Putamen (tissue), 1 donor: ENCODE data around the gene SORL1.
A peak's percentile ranks its signal among the peaks of the same experiment; 100 is the strongest.

ENCODE experiments used
- DNase-seq: peaks from one replicate; pipeline ENCODE4 v3.0.0-alpha.2; 2016; ENCODE audit warnings: low spot score

The SORL1 gene

DNA sequence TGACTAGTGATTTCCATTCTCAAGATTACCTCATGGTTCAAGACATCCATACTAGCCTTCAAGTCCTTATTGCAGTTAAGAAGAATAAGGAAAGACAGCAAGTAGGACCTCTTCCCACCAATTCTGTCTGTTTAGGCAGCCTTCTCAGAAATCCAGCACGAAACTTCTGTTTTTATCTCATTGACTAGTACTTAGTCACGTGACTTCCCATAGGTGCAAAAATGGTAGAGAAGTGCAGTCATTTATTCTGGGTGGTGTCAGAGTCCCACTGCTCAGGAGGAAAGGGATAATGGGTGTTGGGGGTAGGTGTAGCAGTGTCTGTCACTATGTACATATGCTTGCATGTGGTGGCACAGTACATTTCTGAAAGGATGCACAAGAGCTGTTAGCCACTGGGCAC lies 58.3 kb downstream of the SORL1 start:
- DNase-seq: no peak

DNA sequence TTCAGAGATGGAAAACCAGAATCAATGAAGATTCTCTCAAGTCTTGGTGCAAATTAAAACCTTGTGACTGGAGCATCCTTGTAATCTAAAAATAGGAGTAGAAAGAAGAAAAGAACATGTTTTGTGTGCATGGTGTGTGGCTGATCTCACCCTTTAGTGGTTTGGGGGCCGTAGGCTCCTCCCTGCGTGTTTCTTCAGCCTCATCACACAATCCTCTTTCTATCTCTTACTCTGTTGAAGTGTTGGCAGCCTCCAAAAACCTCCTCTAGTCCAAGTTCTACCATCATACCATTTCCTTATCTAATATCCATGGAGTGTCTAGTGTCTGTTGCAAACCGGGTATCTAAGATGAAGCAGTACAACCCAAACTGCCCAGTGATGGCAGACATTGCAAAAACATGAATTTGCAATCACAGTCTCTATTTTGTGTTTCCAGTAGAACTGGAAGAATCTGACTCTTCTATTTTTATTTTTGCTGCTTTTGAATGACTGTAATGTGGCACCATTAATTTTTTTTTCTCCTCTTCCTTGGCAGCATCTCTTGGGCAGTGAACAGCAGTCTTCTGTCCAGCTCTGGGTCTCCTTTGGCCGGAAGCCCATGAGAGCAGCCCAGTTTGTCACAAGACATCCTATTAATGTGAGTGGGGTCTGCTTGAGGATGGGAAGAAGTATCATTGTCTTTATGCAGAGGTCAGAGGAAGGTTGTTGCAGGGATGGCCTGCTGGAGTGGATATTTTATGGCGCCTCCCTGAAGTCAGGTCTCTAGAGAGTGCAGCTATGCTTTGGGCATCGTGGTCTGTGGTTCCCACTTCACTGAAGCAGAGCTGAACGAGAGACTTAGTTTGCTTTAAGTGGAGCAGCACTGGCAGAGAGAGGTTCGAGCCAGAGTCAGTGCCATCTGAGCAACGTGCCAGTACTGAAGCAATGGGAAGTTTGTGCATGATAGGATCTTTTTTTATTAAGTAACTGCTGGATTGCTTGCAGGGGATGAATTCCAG lies 60.7 kb downstream of the SORL1 start:
- DNase-seq: peak; percentile 14

DNA sequence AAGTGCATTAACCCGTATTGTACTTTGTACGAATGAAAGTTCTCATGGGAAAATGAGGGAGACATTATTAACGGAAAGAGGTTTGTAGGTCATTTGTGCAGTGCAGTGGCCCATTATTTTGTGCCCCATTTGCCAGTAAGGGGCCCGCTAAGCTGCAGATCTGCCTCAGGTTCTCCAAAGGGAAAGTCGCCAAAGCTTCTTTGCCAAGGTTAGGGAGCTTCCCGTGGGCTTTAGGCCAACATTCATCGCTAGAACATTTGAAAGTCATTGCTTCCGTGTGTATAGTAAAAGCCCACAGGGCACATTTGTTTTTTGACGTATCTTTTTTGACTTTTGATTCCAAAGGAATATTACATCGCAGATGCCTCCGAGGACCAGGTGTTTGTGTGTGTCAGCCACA lies 61.7 kb downstream of the SORL1 start:
- no peak for DNase-seq

DNA sequence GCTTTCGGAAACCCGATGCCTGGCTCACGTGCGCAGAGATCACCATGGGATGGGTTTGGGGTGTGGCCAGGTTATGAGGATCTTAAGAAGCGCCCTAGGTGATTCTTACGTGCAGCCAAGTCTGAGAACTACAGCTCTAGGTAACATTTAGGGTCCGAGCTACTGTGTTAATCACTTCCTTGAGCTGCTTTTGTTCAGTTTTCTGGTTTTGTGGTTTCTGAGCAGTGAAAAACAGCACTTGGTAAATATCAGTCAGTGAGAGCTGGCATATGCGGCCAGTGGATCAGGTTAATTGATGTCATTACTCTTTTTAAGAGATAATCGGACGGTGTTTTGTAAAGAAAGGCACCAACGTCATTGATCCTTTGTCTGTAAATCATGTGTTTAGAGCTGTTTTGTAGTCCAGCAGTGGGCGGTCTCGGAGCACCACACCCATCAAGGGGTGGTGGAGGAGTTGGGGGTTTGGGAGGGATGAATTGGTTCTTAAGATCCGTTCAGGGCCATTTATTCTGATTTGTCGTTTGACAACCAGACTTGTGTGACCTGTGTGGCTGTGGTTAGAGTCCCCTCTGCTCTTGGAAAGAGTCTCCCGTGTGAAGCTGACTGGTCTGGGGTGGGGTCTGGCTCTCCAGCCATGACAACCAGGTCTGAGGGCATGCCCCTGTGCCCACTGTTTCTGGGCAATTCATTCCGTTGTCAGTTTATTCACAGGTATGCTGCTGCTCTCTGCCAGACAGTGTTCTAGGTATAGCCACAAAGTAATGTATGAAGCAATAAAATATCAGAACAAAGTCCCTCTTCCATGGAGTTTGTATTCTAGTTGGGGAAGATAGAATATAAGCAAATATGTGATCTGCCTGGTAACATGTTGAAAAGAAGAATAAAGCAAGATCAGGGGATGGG lies 62.6 kb downstream of the SORL1 start:
- no peak for DNase-seq

DNA sequence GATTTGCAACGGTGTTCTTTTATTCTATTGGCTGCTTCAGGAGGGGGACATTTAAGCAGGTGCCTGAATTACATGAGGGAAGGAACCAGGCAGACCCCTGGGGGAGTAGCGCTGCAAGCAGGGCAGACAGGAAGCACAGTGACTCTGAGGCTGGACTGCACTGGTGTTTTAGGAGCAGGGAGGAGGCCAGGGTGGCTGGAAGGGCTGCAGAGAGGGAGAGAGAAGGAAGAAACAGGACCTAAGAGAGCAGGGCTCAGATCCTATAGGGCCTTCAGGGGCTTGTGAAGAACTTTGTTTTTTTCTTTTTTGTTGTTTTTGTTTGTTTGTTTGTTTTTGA lies 63.2 kb downstream of the SORL1 start:
- DNase-seq: no peak

DNA sequence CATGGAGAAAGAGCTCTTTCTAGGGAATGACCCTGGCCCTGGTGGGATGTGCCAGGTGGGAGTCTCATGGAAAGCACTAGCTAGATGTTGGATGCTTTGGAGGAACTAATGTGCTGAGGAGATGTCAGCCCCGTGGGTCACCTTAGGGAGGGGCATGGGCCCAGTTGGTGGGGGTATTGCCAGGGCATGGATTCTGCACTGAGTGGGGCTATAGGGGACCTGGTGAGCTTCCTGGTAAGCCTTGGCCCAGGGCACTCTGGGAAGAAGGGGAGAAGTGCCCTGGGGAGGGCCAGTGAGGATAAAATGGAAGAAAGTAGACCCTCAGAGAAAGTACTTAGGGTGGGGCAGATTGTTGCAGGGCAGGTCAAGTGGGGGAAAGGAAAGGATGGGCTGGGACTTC lies 65.9 kb downstream of the SORL1 start:
- no peak for DNase-seq

DNA sequence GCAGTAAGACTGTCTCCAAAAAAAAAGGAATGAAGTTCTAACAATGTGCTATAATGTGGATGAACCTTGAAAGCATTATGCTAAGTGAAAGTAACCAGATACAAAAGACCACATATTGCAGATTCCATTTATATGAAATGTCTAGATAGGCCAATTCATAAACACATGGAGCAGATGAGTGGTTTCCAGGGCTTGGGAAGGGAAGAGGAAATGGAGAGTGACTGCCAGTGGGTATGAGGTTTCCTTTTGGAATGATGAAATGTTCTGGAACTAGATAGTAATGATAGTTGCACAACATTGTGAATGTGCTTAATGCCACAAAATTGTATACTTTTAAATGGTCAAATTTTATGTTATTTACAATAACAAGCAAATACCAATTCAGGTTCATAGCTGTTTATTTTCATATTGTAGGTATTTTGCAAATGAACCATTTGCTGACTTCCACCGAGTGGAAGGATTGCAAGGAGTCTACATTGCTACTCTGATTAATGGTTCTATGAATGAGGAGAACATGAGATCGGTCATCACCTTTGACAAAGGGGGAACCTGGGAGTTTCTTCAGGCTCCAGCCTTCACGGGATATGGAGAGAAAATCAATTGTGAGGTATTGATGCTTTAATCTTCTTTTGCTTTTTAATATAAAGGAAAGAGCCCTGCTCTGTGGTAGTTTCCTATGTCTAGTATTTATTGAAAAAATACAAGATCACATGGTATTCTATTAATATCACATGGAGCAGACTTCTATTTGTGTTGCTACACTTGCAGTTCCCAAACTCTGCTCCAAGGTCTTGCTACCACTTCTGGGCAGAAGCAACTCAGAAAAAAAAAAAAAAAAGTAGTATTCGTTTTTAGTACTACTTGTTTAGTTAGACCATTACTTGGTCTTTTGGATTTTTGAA lies 68.4 kb downstream of the SORL1 start:
- DNase-seq: no peak

DNA sequence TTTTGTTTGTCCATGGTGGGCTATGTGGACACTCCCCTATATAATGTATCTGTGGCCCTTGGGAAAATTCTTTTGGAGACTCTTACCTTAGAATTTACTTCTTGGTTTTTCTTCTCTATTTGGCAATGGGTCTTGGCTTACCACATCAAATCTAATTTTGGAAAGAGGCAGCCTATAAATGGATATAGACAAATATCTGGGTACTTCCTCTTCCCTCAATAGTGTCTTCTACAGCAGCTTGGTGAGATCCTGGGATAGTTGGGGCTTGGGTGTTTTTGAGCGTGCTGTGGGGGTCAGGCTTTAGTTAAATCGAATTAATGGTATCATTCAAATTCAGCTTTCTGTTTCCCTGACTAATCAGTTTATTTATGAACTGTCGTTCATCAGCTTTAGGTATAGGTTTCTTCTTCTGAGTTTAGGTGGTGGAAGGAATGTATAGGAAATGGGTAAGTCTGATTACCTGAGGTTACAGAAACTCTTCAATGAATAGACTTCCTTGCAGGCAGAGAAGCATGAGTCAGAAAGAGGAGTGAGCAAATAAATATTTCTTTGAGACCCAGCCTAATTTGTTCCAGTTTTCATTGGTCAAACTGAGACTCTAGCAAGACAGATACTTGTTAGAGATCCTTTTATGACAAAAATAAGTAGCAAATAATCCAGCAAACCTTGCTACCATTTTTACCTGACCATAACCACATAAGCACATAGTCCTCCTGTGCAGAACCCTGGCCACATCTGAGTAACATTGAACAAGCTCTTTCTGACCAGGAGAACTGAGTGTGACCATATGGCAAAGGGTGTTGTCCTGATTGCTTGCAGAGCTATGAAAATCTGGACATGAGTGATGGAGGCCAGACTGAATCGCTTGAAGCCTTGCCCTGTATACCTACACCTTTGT lies 69.3 kb downstream of the SORL1 start:
- DNase-seq: peak; percentile 10

DNA sequence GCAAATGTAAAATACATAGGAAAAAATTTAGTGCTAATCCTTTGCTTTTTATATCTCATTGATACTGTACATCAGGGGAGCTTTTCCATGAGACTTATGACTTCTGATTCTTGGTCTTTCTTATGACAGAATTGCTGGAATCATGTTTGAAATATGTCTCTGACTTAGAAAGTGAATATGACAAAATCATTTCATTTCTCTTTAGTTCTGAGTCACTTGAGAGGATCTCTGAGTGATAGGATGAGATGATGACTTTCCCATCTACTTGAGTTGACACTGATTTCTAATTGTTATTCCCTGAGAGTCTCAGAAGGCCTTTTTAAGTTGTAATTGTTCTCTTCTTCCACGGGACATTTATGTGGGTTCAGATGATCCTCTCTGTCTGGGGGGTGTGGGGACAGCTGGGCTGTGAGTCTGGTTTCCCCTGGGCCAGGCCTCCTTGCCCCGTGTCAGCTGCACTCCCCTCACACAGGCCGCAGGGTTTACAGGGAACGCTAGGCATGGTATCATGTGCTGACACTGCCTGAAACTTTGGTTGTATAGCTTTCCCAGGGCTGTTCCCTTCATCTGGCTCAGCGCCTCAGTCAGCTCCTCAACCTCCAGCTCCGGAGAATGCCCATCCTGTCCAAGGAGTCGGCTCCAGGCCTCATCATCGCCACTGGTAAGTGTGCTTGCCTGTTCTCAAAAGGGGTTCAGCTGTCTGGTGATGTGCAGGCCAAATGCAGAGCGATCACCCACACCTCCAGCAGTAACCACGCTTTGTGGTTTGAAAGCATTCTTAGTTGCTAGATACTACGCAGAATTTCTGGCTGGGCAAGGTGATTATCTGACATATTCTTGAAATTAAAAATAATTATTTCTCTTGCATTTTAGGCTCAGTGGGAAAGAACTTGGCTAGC lies 70.2 kb downstream of the SORL1 start:
- DNase-seq: no peak

DNA sequence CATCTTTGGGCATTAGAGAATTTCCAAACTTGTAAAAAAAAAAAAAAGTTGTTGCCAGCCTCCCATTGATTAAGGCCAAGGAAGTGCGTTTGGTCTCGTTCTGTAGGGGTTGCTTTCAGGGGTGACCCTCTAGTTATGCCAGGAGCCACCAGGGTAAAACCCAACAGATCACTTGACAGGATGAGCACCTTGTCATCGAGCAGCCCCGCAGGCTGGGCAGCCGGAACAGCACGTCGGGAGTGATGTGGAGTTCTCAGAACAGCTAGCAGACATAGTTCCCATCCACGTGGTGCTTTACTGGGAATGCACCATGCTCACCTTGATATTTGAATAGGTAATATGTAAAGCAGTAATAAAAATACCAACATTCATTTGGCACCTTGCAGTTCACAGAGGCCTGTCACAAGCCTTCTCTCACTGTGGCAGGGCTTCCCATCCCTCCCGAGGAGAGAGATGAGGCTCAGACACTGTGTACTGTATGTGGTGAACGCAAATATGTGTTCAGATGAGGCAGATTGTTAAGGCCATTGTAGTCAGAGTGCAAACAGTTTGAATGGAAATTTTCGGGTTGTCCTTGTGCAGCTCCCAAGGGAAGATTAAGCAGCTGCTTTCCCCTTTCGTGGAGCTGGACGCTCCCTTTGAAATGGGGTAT lies 71.6 kb downstream of the SORL1 start:
- DNase-seq: no peak

DNA sequence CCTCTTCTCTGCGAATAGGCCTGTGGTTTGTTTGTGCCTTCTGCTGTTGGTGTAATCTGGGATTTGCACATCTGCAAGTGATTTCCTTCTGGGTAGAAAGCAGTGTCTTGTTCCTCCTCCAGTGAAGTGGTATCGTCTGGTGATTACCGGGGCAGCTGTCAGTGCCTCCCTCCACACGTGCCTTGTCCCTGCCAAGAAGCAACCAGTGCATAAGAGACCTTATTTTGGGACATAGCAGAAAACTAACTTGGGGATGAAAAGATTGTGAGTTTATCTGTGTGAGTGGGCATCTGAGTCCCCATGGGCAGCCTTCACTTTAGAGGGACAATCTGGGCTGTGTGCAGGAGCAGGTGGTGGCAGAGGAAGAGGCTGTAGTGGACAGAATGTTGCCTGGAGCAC lies 72.1 kb downstream of the SORL1 start:
- DNase-seq: no peak

DNA sequence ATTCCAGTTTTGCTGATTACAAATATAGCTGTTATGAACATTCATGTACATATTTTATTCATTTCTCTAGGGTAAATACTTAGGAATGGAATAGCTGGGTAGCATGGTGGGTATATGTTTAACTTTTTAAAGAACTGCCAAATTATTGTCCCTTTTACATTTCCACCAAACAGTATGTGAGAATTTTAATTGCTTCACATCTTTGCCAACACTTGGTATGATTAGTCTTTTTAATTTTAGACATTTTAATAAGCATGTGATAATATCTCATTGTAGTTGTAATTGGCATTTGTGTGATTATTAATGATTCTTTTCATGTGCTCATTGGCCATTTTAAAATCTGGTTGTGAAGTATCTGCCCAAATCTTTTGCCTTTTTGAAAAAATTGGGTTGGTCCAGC lies 73.3 kb downstream of the SORL1 start:
- DNase-seq: no peak

DNA sequence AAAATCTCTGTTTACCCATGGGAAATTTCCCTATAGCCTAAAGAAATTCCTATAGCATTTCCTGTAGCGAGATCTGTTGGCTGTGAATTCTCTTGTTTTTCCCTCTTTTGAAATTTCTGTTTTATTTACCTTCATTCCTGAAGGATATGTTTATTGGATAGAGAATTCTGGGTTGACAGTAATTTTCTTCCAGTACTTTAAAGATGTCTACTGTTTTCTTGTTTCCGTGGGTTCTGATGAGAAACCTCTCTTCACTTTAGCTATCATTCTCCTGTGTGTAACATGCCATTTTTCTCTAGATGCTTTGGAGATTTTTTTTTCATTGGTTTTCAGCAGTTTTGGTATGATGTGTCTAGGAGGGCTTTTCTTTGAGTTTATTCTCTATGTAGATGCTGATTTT lies 78.1 kb downstream of the SORL1 start:
- no peak for DNase-seq

DNA sequence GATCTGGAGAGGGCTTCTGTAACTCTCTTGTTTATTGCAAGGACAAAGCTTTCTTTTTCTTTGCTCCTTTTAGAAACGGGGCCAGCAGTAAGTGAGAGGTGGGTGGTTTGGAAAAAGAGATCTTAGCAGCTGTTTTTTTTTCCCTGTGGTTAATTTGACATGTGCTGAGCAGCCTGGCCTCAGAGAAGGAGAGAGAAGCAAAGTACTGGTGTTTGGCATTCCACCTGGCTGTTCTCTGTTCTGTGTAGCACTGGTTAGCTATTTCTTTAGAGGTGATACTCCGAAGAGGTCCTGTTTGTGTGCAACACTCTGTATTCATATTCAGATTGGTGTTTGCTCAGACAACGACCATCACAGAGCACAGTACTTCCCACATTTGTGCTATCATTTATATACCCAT lies 81.5 kb downstream of the SORL1 start:
- no peak for DNase-seq

DNA sequence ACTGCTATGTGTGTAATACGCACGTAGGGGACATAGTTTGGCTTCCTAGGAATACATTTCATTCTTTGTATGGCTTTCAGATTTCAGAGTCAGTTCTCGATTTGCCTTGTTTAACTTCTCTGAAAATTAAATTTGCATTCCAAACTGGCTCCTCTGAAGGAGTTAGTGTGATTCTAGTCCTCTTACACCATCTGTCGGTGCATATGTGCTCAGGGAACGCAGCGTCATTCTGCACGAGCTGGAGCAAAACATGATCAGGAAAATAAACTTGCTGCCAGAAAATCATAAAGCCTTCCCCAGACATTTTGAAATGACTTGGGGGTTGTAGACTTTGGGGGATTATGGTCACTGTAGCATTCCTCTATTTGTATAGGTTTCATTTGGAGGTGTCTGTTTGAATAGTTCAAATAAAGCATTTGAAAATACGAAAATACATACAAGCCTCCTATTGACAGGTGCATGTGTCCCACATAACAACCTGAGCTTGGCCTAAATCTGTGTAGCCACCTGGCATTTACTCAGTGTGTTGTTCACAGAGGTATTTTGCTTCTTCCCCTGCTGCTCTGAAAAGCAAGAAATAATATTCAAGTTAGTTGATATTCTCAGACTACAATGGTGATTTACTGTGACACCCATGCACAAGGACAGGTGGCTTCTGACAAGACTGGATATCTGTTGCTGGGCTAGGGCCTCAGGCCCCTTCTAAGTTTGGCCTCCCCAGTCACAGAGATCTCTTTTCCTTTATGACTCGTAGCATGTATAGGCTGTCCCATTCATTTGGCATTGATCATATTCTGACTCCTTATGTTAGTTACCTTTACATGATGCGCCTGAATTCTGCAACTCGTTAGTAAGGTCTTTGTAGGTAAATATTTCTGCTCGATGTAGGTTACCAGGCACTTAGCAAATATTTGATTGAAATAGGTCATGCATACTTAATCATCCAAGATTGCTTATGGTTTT lies 82.3 kb downstream of the SORL1 start:
- peak; percentile 26 for DNase-seq

DNA sequence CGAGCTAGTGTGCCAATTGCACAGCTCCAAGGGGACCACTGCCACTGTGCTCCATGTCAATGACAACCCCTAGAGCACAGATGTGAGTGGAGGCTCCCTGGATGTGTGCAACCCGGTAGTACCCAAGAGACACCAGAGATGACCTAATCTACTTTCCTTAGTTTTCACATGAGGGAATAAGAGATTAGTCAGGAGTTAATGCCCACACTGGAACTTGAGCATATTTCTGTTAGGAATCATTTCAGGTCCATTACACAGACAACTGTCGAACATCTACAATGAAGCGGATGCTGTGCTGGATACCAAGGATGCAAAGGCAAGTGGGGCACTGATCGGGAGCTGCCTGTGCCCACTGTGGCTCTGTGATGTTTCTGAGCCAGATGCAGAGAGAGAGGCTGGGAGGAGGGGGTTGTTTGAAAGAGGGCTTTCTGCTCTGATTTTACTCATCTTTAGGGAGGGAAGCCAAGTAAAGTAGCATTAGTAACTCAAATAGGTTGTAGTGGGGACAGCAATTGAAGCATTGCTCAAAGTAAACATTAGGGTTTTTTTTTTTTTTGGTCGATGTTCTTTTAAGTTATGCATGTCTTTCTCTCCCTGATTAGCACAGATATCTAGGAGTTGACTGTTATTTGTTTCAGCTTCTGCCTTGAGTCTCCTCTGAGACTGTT lies 83.1 kb downstream of the SORL1 start:
- DNase-seq: no peak

DNA sequence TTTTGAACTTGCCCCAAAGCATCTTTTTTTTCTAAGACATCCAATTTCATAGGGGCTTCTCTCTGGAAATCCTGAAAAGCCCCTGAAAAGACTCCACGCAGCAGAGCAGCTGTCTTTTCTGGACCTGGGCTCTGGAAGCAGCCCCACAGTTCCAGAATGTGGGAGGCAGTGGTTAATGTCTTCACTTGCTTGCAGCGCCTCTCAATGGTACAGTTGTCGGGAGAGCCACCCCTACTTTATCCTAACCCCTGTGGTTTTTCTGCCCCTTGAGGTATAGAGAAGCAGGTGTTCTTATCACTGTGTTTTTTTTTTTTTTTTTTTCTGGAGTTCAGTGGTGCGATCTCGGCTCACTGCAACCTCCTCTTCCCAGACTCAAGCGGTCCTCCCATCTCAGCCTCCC lies 84.0 kb downstream of the SORL1 start:
- DNase-seq: no peak

DNA sequence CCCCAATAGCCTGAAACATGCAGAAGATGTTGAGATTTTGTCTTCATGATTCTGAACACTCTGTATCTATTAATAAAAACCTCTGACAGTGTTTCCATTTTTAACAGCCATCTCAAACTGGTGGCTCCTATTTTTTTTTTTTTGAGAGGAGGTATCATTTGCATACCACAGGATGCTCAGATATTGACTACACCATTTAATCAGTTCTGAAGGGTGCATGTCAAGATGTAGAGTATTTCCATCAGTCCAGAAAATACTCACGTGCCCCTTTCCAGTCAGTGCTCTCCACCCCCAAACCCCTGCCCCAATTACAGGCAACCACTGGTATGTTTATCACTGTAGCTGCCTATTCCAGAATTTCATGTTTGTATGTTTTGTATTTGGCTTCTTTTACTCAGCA lies 85.9 kb downstream of the SORL1 start:
- no peak for DNase-seq
